Measurements from ENCODE around the gene AFF2.

- TF ChIP-seq POLR2A (IDR thresholded peaks at IDR 0.05; ENCODE audit: borderline replicate concordance, extremely low read depth, insufficient read depth, insufficient read length), result no peak
- TF ChIP-seq ELF1 (IDR thresholded peaks at IDR 0.05; ENCODE audit: borderline replicate concordance, low read depth), result no peak
- no peak for TF ChIP-seq CTCF (IDR thresholded peaks at IDR 0.05 in 2 of 3, conservative IDR thresholded peaks at IDR 0.05 in 1 of 3; ENCODE audit: borderline replicate concordance in 1 of 3, insufficient read depth in 1 of 3, low read depth in 2 of 3, low read length in 2 of 3)
- TF ChIP-seq ZNF274 (IDR thresholded peaks at IDR 0.05; ENCODE audit: low read depth, low read length), result no peak
These were observed 313.0 kb downstream of the AFF2 start for GRCh38 chrX:148813422-148813821.

Data from HCT116 (cell line).